ENCODE data around the gene SFTPA1. TPM values are rescaled to one million over a fixed set of nuclear protein-coding genes. Genes with fewer than 3 reads are reported as not detected.
"Not testable (repeated sequence)": the region's sequence is repeated elsewhere in the genome, so short reads cannot be mapped to it uniquely, and the experiment has no call there.

SFTPA1 gene
- total and polyA plus RNA-seq, 12 donors, result 0.28 to 0.55 TPM; not detected in 10

GRCh38 chr10:79579361-79579760 lies 31.4 kb upstream of the SFTPA1 start:
- H3K27ac ChIP-seq, result no peak overlapping the region
- intact Hi-C loops (cut with DNase I), result no loop called here
- no peak overlapping the region for H3K4me3 ChIP-seq
- no peaks in the 10 kb centered on the region for H3K4me1 ChIP-seq
- DNase-seq (no peak), ATAC-seq (no peak)
- peaks cover 0 to 5% (median 0%) of the 10 kb centered on the region in 7 donors for H3K27me3 ChIP-seq
- 93 to 97% methylated on average over 2 of the region's 2 CpGs for WGBS, 2 donors
- TF ChIP-seq CTCF (IDR thresholded peaks at IDR 0.05), result no peak
- peaks cover 0 to 16% (median 0%) of the 10 kb centered on the region in 11 donors for H3K9me3 ChIP-seq
- H3K36me3 ChIP-seq, result no peaks in the 10 kb centered on the region

- no peak for ATAC-seq
- no peak overlapping the region for H3K27ac ChIP-seq
- peaks cover 0 to 5% (median 0%) of the 10 kb centered on the region in 7 donors for H3K27me3 ChIP-seq
- no peaks in the 10 kb centered on the region for H3K4me1 ChIP-seq
- DNase-seq, result no peak
- intact Hi-C loops (cut with DNase I), result no loop called here
- no peaks in the 10 kb centered on the region for H3K36me3 ChIP-seq
- no peak for TF ChIP-seq CTCF (IDR thresholded peaks at IDR 0.05)
- no peak overlapping the region for H3K4me3 ChIP-seq
- H3K9me3 ChIP-seq, result no peaks in the 10 kb centered on the region
These were observed 29.7 kb upstream of the SFTPA1 start for GRCh38 chr10:79581044-79581443.

GRCh38 chr10:79582096-79582495 lies 28.6 kb upstream of the SFTPA1 start:
- no peaks in the 10 kb centered on the region for H3K36me3 ChIP-seq
- intact Hi-C loops (cut with DNase I), result no loop called here
- H3K4me3 ChIP-seq, result no peak overlapping the region
- H3K9me3 ChIP-seq, result no peaks in the 10 kb centered on the region
- peaks cover 0 to 5% (median 0%) of the 10 kb centered on the region in 7 donors for H3K27me3 ChIP-seq
- no peak for TF ChIP-seq CTCF (IDR thresholded peaks at IDR 0.05)
- H3K4me1 ChIP-seq, result no peaks in the 10 kb centered on the region
- 80 to 87% methylated on average over 6 of the region's 6 CpGs for WGBS, 2 donors
- H3K27ac ChIP-seq, result no peak overlapping the region
- ATAC-seq (no peak), DNase-seq (no peak)

GRCh38 chr10:79582954-79583353 lies 27.8 kb upstream of the SFTPA1 start:
- ATAC-seq; H3K4me3 ChIP-seq; H3K27ac ChIP-seq; H3K9me3 ChIP-seq; DNase-seq; H3K4me1 ChIP-seq; H3K36me3 ChIP-seq; H3K27me3 ChIP-seq; intact Hi-C loops (cut with DNase I): not testable (repeated sequence)
- WGBS, 2 donors, result 52 to 65% methylated on average over 3 of the region's 6 CpGs

GRCh38 chr10:79583488-79584024 lies 27.2 kb upstream of the SFTPA1 start:
- intact Hi-C loops (cut with DNase I), result no loop called here
- DNase-seq, result no peak
- ATAC-seq, result no peak
- H3K4me3 ChIP-seq, result no peak overlapping the region
- H3K9me3 ChIP-seq, result no peaks in the 10 kb centered on the region
- 91 to 92% methylated on average over 7 of the region's 7 CpGs for WGBS, 2 donors
- H3K36me3 ChIP-seq, result no peaks in the 10 kb centered on the region
- TF ChIP-seq CTCF (IDR thresholded peaks at IDR 0.05), result no peak
- H3K27ac ChIP-seq, result no peak overlapping the region
- H3K4me1 ChIP-seq, result no peaks in the 10 kb centered on the region
- peaks cover 0 to 5% (median 0%) of the 10 kb centered on the region in 7 donors for H3K27me3 ChIP-seq

Data from heart right ventricle (tissue), 16 donors.